ENCODE results near the gene BLOC1S4.

The BLOC1S4 gene

GRCh38 chr4:6763330-6763851, 47.4 kb downstream of the BLOC1S4 start:
- DNase-seq (ENCODE audit: low spot score), result no peak

GRCh38 chr4:6764976-6765620, 49.1 kb downstream of the BLOC1S4 start:
- no peak for DNase-seq (ENCODE audit: low spot score)

GRCh38 chr4:6765703-6766102, 49.7 kb downstream of the BLOC1S4 start:
- DNase-seq (ENCODE audit: low spot score), result no peak

Measured in SK-N-DZ (cell line).